Measurements from ENCODE around the gene ART5. TPM values are rescaled to one million over a fixed set of nuclear protein-coding genes. Genes with fewer than 3 reads are reported as not detected.

Gene ART5
- total RNA-seq, 2 experiments from 2014 or later = not detected

- Histone ChIP-seq H3K4me3 (ENCODE audit: low read depth, low read length, poor library complexity, severe bottlenecking) (no peak overlapping the region), H4K20me1 (ENCODE audit: insufficient read depth, low read length) (no peaks in the 10 kb centered on the region), H3K4me1 (ENCODE audit: insufficient read depth, low read length, poor library complexity, severe bottlenecking) (no peaks in the 10 kb centered on the region), H2AFZ (ENCODE audit: low read length) (no peak overlapping the region), H3K27ac (ENCODE audit: low read depth, low read length, poor library complexity, severe bottlenecking) (no peak overlapping the region), H3K9me2 (ENCODE audit: insufficient read depth, low read length) (no peaks in the 10 kb centered on the region), H3K79me2 (ENCODE audit: insufficient read depth, low read depth, low read length) (no peaks in the 10 kb centered on the region), H3K4me2 (ENCODE audit: low read length) (no peak overlapping the region), H3K36me3 (ENCODE audit: insufficient read depth, low read length) (peaks cover 41% of the 10 kb centered on the region), H3K9me3 (ENCODE audit: low read length) (no peaks in the 10 kb centered on the region)
- intact Hi-C loops (cut with micrococcal nuclease; ENCODE audit: unreplicated experiment) = no loop called here
- CTCF ChIA-PET (ENCODE audit: unreplicated experiment) = no interaction called here
- TF ChIP-seq EZH2phosphoT487 (IDR thresholded peaks at IDR 0.05; ENCODE audit: borderline replicate concordance, low read depth, low read length) = no peak
- no peak for TF ChIP-seq CTCF (conservative IDR thresholded peaks at IDR 0.05; ENCODE audit: low read length)
- POLR2A ChIA-PET = no interaction called here
- no peak for DNase-seq (ENCODE audit: low spot score)
- no TSS peak for BruUV-seq (replicated peaks)
These were observed 25.6 kb upstream of the ART5 start for GRCh38 chr11:3667149-3668035.

- no TSS peak for BruUV-seq (replicated peaks)
These were observed 24.3 kb upstream of the ART5 start for GRCh38 chr11:3666023-3666530.

GRCh38 chr11:3665336-3666022 is 23.7 kb upstream of the ART5 start:
- no TSS peak for BruUV-seq (replicated peaks)
- no peak for DNase-seq (ENCODE audit: low spot score)
- H3K79me2 ChIP-seq (ENCODE audit: insufficient read depth, low read depth, low read length) = no peaks in the 10 kb centered on the region
- H3K27ac ChIP-seq (ENCODE audit: low read depth, low read length, poor library complexity, severe bottlenecking) = no peak overlapping the region
- peaks cover 28% of the 10 kb centered on the region for H3K36me3 ChIP-seq (ENCODE audit: insufficient read depth, low read length)
- ChIA-PET POLR2A (no interaction called here), CTCF (ENCODE audit: unreplicated experiment) (no interaction called here)
- no peaks in the 10 kb centered on the region for H4K20me1 ChIP-seq (ENCODE audit: insufficient read depth, low read length)
- TF ChIP-seq EZH2phosphoT487 (IDR thresholded peaks at IDR 0.05; ENCODE audit: borderline replicate concordance, low read depth, low read length) = no peak
- no peak for TF ChIP-seq CTCF (conservative IDR thresholded peaks at IDR 0.05; ENCODE audit: low read length)
- no peaks in the 10 kb centered on the region for H3K9me3 ChIP-seq (ENCODE audit: low read length)
- intact Hi-C loops (cut with micrococcal nuclease; ENCODE audit: unreplicated experiment) = no loop called here
- H2AFZ ChIP-seq (ENCODE audit: low read length) = no peak overlapping the region
- no peak overlapping the region for H3K4me2 ChIP-seq (ENCODE audit: low read length)
- H3K9me2 ChIP-seq (ENCODE audit: insufficient read depth, low read length) = no peaks in the 10 kb centered on the region
- H3K4me3 ChIP-seq (ENCODE audit: low read depth, low read length, poor library complexity, severe bottlenecking) = no peak overlapping the region
- H3K4me1 ChIP-seq (ENCODE audit: insufficient read depth, low read length, poor library complexity, severe bottlenecking) = no peaks in the 10 kb centered on the region

More at GRCh38 chr11:3666023-3666530, 24.3 kb upstream of the ART5 start:
- no peaks in the 10 kb centered on the region for H3K4me1 ChIP-seq (ENCODE audit: insufficient read depth, low read length, poor library complexity, severe bottlenecking)
- no peak for TF ChIP-seq EZH2phosphoT487 (IDR thresholded peaks at IDR 0.05; ENCODE audit: borderline replicate concordance, low read depth, low read length)
- H4K20me1 ChIP-seq (ENCODE audit: insufficient read depth, low read length) = no peaks in the 10 kb centered on the region
- CTCF ChIA-PET (ENCODE audit: unreplicated experiment) = no interaction called here
- no peaks in the 10 kb centered on the region for H3K79me2 ChIP-seq (ENCODE audit: insufficient read depth, low read depth, low read length)
- H3K9me3 ChIP-seq (ENCODE audit: low read length) = no peaks in the 10 kb centered on the region
- POLR2A ChIA-PET = no interaction called here
- no peak overlapping the region for H3K4me2 ChIP-seq (ENCODE audit: low read length)
- no peak overlapping the region for H3K4me3 ChIP-seq (ENCODE audit: low read depth, low read length, poor library complexity, severe bottlenecking)
- intact Hi-C loops (cut with micrococcal nuclease; ENCODE audit: unreplicated experiment) = no loop called here
- no peak overlapping the region for H3K27ac ChIP-seq (ENCODE audit: low read depth, low read length, poor library complexity, severe bottlenecking)
- no peaks in the 10 kb centered on the region for H3K9me2 ChIP-seq (ENCODE audit: insufficient read depth, low read length)
- H3K36me3 ChIP-seq (ENCODE audit: insufficient read depth, low read length) = peaks cover 29% of the 10 kb centered on the region
- no peak for DNase-seq (ENCODE audit: low spot score)
- H2AFZ ChIP-seq (ENCODE audit: low read length) = no peak overlapping the region

Data from OCI-LY7 (cell line).